HG03135 (cell line): ENCODE measurements around the gene CASP3.
A peak's percentile ranks its signal among the peaks of the same experiment; 100 is the strongest.

ENCODE experiments used
- ATAC-seq: cut with Tn5 transposase; IDR thresholded peaks from one replicate; pipeline ENCODE4 v1.9.1; 2021; ENCODE audit warnings: mild to moderate bottlenecking, moderate library complexity; ENCODE audit not compliant: unreplicated experiment

The CASP3 gene

DNA sequence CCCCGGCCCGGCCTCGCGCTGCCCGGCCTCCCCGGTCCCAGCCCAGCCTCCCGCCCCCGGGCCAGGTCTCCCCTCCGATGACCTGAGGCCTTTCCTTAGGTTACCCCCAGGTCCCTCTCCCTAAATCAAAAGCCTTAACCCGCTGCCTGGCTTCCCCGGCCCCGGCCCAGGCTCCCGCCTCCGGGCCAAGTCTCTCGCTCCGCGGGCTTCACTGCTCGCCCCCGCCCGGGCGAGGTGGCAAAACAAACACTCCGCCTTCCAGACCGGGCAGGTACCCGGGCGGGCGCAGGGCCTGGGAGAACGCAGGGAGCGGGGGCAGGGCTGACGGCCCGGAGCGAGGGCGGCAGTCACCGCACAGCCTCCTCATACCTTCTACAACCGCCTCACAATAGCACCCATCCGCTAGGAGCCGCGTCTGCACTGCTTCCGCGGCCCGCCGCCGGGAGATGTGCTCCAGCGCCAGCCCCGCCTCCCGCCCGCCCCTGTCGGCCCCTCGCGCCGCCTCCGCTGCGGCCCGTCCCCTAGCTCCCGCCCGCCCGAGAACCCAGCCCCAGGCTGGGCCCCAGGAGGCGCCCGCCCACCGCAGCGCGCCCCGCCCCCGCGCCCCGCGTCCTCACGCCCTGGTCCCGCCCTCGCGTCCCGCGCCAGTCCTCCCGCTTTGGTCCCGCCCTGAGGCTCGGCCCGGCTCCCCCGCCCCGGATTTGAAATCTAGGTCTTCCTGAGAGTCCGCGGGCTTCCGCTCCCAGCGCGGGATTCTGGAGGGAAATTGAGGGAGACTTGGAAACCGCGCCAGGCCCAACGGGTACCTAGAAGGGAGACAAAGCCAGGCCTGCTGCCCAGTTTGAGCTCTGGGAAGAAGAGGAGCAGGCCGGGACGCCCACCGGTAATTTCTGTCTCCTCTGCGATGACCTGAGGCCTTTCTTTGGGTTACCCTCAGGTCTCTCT lies at the start of gene CASP3, which contains the start of gene PRIMPOL:
Gene CASP3 (minus strand): TSS at position 422 of the 945 bp plus-strand sequence. CDS start 10,994 bp downstream, outside the sequence.
Gene PRIMPOL (plus strand): TSS at position 713 of the 945 bp plus-strand sequence. CDS start 7,403 bp downstream, outside the sequence.
- ATAC-seq, result peak; percentile 87

DNA sequence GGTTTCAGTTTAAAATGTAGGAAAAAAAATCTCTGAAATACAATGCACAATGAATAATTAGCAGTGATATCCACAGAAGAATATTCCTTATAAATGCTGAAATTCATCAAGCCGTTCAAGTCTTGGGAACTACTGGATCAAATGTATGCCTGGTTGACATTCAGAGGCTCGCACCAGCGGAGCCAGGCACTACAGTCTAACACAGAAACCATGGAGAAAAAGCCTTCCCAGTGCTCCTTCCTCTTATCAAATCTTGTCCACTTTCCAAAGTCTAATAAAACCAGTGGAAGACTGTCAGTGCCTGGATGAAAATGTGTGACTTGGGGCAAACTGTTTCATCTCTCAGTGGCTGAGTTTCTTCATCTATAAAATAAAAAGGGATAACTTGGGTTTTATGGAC lies 48.7 kb upstream of the CASP3 start:
- no peak for ATAC-seq

DNA sequence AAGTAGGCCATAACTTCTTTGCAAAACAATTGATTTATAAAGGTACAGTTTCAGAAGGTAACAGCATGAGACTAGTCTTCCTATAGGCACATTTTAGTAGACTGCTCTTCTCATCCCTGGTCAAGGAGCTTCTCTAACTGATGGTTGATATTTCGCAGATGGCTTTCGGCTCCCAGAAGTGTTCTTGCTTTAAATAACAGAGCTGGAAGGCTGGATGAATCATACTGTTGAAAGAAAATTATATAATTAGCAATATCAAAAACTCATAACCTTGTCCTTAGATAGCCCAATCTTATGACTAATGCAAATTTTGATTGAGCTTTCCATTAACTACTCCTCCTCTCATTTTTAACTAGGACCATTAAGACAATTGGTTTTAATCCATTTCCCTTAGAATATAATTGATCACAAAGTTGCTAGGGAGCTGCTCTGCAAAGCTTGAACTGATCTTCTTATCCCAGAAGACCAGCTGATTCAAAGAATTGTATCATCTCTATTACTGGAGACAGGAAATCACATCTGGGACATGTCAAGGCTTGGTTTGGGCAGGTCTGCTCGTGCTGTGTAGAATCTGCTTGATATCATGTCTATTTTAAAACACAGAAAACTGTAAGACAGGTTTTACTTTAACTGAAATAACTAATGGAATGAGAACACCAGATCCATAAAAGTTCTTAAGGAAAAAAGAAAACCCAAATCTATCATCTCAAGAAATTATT lies 46.1 kb upstream of the CASP3 start:
- no peak for ATAC-seq

DNA sequence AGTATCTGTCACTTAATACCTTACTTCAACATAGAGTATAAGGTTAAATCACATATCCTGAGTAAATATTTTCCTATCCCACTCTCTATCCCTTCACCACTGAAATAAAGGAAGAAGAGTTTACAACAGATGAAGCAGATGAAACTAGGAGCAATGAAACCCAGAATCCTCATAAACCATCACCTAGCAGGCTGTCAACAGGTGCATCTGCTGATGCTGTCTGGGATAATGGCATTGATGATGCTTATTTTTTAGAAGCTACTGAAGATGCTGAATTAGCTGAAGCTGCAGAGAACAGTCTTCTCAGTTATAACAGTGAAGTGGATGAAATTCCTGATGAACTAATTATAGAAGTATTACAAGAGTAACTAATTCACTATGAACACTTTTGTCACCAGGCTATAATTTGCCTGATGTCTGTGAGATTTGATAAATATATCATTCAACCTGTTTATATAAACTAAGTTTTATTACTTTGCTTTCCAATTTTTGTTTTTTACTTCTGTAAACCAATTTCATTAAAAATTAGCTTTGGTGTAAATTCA lies 45.2 kb upstream of the CASP3 start:
- no peak for ATAC-seq

DNA sequence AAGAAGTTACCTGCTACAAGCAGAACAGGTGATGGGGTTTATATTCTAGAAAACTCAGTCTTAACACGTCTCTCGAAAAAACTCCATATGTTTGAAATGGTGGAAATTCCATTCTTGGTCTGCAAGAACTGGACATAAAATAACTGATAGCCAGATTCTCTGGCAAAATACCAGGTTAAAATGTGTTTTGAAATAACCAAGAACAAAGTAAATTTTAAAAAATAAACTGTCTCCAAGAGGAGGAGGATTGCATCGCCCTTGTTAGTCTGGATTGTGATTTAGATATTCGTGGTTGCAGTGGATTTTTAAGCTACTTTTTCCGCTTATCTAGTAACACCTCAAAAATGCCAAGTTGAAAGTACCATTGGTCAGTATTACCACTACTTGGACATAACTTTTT lies 43.8 kb upstream of the CASP3 start:
- no peak for ATAC-seq

DNA sequence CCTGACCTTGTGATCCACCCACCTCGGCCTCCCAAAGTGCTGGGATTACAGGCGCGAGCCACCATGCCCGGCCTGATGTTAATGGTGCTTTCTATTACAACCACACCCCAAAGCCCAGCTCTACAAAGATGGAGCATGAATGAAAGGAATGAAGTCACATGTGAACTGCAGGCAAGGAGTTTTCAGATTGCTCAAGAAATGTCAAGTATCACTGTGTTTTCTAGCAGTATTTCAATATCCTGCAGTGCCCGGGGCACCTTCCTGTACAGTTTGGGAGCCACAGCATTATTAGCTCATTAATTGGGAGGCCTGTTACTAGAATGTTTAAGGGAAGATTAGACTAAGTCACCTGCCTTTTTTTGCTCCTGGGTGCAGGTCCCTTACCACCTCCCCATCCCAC lies 40.4 kb upstream of the CASP3 start:
- ATAC-seq, result no peak

DNA sequence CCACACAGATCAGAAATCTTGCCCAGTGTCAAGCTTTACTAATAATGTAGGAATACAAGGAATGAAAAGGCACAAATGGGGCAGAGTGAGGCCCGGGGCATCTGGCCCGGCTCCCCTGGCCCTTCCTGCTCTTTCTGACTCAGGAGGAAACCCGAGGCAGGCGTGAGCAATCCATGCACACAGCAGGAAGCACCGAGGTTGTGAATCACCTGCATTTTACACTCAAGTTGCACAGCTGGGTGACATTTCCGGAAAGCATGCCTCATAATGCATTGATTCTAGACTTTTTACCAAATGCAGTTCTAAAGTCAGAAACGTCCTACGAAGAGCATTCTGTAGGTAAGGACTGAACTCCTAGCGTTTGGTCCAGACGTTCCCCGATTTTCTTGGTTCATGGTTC lies 39.2 kb upstream of the CASP3 start:
- ATAC-seq, result no peak

DNA sequence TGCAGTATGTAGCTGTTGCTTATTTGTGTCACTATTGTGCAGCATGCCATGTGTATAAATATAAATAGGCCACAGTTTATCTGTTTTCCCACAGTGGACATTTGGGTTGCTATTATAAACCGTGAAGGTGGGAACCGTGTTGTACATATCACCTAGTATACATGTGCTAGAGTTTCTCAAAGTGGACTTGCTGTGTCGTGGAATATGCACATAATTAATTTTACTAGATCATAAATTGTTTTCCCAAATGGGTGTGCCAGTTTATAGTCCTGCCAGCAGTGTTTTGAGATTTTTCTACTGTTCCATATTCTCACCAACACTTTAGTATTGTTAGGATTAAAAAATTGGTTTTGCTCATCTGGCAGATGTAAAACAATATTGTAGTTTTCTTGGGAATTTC lies 38.8 kb upstream of the CASP3 start:
- no peak for ATAC-seq

DNA sequence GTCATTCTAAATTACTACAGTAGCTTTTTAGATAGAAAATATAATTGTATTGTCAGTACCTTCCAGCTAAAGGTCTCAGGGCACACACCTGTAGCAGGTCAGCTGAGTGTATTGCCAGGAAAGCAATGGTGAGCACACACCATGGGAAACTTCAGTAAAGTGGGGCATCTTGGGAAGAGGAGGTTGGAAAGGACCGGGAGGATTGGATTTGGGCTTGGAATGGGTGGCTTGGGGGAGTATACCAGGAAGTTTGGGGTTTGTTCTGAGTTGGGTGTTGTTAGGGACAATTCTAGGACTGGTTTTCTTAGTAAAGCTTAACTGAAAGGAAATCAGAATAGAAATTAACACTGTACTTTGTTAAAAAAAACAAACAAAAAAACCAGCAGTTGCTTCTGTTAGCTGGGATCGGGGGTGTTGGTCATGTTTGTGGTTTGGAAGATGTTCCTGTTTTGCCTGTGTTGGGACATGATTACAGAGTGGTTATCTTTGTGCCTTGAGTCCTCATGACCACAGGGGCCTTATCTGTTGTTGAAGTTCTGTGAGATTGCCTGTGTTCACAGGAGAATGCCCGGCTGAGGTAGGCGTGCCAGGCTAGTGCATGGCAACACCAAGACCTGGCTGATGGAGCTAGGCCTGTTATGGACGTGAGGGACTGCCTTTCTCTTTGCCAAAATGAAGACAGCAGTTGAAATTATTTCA lies 35.4 kb upstream of the CASP3 start:
- no peak for ATAC-seq

DNA sequence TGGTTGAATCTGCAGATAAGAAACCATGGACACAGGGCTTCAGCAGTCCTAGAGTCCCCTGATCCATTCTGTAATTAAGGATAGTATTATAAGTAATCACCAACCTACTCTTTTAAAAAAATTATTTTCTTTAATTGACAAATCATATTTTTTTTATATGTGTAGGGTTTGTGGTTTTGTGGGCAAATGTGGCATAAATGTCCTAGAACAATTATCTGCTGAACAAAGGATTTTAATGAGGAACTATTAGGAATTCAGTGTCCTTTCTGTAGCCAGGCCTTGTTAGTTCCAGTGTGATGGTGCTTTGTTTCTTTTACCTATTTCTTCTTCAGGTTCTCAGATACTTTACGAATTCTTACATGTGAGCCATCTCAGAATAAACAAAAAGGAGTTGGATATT lies 32.7 kb upstream of the CASP3 start:
- ATAC-seq, result no peak

DNA sequence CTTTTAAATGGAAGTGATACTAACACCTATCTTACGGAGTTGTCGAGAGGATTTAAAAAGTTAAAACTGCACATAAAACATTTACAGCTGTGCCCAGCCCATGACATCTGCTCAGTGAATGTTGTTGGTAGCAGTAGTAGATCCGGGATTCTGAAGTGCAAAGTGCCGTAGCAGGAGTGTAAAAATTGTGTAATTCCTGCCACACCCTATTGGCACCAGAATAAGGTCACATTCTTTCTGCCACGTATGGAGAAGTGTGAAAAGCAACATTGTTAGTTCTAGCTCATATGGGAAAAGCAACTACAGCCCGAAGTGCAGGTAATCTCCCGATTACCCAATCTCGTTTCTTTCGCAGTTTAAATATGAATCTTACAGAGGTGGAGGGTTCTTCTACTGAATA lies 31.5 kb upstream of the CASP3 start:
- no peak for ATAC-seq

DNA sequence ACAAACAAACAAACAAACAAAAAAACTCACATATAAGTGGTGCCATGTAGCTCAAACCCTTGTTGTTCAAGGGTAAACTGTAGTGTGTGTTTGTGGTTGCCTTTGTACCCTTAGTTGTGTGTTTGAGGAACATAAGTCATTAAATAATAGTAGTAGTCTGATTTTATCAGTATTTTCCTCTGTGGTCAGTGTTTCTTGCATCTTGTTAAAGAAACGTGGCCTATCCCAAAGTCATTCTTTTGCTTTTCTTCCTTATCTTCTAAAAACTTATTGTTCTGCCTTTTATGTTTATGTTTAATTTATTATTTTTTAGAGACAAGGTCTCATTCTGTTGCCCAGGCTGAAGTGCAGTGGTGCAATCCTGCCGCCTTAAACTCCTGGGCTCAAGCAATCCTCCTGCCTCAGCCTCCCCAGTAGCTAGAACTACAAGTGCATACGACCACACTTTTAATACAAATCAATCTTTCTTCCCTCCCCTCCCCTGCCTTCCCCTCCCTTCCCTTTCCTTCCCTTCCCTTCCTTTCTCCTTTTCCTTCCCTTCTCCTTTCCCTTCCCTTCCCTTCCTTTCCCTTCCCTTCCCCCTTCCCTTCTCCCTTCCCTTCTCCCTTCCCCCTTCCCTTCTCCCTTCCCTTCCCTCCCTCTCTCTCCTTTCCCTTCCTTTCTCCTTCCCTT lies 26.7 kb upstream of the CASP3 start:
- ATAC-seq, result no peak

DNA sequence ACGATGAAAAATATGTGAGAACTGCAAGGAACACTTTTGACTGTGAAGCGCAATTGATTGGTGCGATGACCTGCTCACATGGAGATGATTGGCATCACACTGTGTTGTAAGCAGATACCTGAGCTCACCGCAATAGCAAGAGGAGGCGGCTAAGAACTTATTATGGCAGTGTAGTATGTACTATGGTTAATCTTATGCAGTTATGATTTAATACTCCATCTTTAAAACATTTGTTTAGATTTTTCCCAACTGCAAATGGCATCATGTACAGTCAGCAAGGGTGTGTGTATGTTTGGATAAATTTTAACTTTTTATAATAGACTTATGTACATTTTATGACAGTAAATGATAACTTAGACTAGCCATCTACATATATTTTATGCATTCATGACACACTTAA lies 25.8 kb upstream of the CASP3 start:
- ATAC-seq, result no peak

DNA sequence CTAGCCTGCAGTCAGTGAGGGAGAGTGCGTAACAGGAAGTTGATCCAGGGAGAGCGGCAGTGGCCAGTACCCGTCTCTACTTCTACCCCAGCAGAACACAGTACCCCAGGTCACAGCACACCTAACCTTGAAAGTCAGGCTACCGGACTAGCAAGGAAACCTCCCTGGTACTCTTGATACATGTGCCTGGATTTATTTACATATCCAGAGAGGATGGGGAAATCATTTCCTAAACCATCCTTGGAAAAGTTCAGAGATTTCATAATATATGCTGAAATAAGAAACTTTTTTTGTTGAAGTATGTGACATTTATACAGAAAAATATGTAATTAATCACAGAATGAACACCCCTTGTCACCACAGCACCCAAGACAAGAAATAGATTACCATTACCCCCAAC lies 24.8 kb upstream of the CASP3 start:
- ATAC-seq, result no peak

DNA sequence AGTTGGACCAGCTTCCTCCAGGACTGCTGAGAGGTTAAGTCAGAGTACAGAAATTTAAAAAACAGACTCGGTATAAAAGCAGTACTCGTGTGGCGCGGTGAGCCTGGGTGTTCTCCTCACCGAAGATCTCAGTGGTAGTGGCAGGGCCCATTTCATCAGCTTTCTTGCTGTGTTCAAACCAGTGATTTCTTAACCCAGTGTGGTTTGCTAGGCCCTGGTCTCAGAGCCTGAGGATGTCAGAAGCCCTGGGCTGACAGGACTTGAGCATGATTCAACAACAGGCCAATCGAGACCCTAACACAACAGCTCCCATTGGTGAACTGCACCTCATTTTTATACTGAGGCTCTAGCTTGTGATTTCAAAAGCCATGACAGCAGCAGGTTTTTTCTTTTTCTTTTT lies 23.5 kb upstream of the CASP3 start:
- no peak for ATAC-seq

DNA sequence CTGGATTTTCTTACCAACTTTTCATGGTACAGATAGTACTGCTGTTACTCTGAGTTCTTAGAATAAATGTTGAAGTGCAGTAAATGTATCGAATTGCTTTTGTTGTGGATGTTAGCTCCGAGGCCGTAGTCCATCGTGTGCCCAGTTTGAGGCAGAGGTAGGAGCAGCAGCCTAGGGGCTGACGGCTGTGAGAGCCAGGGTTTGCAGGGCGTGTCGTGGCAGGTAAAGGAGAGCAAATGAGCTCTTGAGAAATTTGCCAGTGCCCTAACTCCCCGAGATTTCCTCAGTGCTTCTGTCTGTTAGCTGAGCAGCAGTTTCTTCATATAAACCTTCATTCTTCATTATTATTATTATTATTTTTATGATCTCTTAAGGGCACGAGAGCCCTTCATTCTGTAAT lies 21.9 kb upstream of the CASP3 start:
- ATAC-seq, result no peak

DNA sequence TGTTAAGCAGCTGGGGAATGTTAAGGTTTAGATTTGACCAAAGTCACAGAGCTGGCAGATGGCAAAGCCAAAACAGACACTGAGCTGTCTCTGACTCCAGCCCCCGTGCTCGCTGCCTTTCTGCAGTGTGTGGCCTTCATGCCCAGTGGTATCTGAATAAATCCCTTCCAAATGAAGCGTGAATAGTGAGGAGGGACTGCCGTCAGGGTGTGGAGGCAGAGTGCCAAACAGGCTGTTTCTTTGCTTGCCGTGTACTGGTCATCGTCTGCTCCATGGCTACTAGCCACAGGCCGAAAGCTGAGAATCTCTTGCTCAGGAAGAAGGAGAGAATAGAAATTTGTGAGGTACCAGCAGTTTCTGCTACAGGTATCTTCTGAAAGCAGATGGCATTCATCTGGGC lies 20.0 kb upstream of the CASP3 start:
- no peak for ATAC-seq

DNA sequence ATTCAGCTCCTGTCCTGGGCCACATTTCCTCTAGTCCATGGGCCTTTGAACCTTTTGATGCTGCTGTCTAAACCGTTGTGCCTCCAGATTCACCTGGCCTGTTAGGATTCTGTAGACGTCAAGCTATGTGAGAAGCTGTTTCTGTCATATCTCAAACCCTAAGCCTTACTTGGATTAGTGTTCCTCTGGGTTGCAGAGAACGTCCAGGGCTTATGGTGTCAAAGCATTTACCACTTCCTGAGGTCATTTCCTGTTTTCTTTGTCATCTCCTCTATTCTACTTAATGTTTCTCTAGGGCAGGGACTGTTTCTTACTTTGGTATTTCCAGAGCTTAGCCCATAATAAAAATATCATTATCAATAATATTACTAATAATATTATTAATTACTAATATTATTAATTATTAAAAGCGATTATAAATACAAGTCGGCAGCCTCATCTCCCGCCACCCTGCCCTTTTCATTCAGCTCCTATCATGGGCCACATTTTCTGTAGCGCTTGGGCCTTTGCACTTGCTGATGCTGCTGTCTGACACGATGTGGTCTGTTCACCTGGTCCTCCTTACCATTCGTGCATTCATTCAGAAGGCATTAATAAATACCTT lies 19.4 kb upstream of the CASP3 start:
- ATAC-seq, result no peak

DNA sequence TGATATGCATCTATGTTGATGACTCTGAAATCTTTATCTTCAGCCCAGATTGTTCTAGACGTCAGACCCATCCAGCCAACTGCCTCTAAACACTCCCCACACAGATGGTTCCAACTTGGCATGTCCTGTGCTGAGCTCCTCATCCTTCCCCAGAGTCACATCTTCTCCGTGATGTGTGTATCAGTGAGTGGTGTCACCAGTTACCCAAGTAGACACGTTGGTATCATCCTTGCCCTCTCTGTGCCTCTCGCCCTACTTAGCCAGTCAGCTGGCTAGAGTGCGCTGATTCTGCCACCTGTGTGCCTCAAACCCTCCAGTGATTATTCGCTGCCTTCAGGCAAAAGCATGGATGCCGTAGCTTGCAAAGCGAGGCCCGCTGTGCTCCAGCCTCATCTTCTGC lies 18.8 kb upstream of the CASP3 start:
- ATAC-seq, result no peak

DNA sequence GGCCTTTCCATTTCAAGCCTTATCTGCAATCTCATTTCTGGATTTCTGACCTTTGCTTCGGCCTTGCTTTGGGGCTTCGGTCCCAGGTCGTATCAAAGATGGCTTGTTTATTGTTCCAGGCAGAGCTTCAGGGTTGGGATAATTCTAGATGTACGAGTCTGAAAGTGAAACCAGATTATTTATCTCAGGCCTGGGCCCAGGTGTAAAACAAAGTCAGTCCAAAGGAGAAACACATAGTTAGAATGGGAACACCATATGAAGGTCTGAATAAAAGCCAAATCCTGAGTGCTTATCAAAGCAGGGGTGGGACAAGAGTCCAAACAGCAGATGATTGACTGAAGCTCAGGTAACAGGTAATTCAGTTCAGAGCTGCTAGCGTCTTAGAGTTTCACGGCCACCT lies 17.4 kb upstream of the CASP3 start:
- ATAC-seq, result no peak
